LNCAP (cell line): Measurements from ENCODE around the gene MCM6.

Experiments
- TF ChIP-seq, protein P1 (sequence below): fragments of 450-650 bp; IDR thresholded peaks from 2 replicates; pipeline ENCODE4 v1.5.1; 2017; ENCODE audit warnings: mild to moderate bottlenecking

MCM6 gene

DNA sequence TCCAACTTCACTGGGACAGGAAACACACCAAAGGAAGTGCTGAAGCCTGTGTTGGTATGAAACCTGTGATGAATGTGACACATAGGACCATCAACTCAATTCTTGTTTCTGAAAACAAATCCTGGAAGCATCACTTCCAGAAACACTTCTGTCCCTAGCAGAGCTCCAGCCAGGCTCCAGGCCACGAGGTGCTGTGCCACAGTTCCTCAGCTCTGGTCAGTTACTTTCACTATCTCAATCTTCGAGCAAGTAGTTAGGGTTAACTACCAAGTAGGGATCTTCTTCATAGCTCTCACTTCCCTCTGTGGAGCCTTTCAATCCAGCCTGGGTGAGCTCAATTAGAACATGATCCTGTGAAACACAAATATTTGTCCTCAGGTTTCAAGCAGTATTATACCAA lies 35.6 kb downstream of the MCM6 start:
- TF ChIP-seq, protein P1, sequence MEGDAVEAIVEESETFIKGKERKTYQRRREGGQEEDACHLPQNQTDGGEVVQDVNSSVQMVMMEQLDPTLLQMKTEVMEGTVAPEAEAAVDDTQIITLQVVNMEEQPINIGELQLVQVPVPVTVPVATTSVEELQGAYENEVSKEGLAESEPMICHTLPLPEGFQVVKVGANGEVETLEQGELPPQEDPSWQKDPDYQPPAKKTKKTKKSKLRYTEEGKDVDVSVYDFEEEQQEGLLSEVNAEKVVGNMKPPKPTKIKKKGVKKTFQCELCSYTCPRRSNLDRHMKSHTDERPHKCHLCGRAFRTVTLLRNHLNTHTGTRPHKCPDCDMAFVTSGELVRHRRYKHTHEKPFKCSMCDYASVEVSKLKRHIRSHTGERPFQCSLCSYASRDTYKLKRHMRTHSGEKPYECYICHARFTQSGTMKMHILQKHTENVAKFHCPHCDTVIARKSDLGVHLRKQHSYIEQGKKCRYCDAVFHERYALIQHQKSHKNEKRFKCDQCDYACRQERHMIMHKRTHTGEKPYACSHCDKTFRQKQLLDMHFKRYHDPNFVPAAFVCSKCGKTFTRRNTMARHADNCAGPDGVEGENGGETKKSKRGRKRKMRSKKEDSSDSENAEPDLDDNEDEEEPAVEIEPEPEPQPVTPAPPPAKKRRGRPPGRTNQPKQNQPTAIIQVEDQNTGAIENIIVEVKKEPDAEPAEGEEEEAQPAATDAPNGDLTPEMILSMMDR: no peak

DNA sequence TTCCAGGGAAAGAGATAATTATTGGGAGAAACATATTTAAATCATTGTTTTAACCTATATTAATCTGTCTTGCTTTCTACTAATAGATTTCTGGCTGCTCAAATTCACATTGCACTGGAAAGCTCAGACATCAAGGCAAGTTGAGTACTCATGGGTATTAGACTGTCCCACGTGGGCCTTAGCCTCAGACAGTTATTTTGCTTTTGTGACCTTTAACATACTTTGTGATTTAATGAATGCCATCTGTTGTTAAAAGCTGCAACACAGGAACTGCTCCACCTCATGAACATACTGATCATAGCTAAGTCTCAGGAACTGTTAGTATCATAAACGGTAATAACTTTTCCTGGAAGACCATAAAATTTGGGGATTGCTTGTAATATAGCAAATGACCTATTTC lies 36.5 kb downstream of the MCM6 start:
- TF ChIP-seq, protein P1: no peak

DNA sequence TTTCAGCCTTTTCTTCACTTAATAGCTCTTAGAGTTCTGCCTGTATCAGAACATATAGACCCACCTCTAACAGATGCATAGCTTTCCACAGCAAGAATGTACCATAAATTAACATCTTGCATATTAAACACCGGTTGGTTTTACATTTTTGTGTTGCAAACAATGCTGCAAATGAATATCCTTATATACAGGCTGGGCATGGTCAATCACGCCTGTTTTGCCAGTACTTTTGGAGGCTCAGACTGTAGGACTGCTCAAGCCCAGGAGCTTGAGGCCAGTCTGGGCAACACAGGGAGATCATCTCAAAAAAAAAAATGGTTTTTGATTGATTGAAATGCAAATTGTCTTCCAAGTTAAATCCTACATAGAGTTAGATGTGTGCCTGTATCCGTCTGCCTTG lies 37.7 kb downstream of the MCM6 start:
- TF ChIP-seq, protein P1: no peak

DNA sequence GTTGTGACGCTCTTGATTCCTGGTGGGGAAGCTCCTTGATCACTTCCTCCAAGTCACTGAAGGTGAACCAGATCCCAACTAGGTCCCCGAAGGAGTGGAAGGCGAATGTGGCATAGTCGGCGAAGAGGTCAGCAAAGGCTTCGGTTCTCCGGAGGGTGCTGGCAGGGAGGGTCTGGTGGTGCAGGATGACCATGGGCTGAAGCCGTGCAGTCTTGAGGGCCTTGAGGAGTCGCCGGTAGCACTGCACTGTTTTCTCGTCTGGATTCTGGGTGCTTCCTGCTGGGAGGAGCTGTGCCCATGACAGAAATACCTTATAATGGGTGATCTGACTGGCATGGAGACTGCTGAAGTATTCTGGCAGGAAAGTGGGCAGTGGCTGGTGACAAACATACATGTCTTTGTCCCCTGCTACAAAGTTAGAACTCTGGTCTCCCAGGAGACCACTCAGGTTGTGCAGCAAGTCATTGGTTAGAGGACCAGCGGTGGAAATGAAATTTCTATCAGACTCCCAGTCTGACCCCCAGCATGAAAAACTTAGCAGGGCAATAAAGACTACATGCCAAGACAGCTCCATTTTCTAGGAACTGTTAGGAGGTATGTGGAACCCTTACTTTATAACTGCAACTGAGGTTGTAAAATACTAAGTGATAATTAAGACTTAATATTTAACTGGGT lies 39.5 kb downstream of the MCM6 start, which contains the start of gene LCT:
Gene LCT (minus strand): TSS at position 589 of the 675 bp plus-strand sequence. CDS start 15 bp downstream, at position 574.
- TF ChIP-seq, protein P1: no peak

DNA sequence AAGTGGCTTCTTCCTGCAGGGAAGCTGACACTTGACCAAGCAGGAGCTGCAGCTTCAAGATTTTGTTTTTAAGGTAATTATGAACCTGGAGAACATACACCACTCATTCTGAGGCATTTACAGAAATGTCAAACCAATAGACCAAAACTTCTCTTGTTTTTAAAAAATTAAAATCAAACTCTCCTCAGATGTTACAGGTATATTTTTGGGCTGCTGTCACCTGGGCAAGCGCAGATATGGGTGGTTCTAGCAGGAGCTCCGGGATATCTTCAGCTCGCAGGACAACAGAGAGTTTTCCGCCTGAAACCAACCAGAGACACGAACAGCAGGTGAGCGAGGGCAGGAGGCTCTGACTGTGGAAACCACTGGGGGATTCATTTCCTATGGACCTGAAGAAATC lies 43.4 kb downstream of the MCM6 start:
- TF ChIP-seq, protein P1: no peak

DNA sequence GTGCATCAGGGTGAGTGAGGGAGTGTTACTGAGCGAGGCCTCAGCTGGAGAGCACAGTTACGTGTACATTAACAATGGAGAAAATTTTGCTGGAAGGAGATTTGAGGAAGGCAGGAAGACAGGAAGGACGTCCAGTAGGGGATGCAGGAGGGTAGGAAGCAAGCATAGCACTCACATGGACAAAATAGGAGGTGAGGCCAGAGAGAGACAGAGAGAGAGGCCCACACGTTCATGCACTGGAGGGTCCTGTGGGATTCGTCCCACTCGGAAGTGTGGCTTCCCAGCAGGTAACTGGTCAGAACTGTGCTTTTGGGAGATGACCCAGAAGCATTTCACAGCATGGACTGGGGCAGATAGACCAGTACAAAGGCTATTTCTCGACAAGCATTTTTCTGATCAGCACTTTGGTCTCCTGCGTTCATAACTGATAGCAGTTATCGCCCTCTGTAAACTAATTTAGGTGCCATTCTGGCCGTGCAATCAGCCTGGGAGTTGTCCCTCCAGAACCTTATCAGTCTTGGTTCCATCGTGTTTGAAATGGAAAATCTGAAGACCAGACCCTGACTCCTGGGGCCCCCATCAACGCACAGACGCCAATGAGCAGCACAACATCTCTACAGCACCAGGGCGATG lies 44.9 kb downstream of the MCM6 start:
- TF ChIP-seq, protein P1: no peak

DNA sequence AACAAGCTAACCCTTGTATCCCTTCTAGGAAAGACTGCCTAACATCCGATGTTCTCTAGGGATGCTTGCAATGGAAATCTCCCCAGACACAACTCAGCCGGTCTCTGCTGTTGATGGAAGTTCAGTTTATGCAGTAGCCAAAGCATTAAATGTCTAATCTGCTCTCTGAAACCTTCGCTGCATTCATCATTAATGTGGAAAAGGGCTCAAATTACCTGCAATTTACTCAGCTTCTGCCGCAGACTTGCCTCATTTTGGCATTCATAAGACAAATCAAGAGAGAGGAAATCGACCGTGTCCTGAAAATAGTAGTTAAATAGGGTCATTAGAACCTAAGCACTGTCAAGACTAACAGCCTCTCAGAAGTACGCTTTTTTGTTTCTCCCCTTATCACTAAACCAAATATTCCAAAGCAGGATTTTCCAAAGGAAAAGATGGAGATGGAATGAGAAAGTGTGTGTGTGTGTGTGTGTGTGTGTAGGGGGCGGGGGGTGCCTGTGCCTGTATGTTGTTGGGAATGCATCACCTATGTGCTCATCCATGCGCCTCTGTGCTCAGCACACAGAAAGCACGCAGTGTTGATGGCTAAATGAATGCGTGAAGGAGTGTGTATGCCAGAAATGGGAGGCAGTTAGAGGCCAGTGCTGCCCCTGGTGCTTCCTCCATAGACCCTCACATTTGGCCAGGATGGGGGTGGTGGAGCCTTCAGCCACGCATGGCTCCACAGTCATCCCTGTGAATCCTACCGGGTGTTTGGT lies 46.7 kb downstream of the MCM6 start:
- TF ChIP-seq, protein P1: no peak
